Smooth muscle cell of the brain vasculature (primary cell): Measurements from ENCODE around the gene PROSER1.
"Not testable (repeated sequence)": the region's sequence is repeated elsewhere in the genome, so short reads cannot be mapped to it uniquely, and the experiment has no call there.

Source experiments
- DNase-seq: peaks from one replicate; pipeline ENCODE4 v3.0.0-alpha.2; 2012; ENCODE audit warnings: low read depth, low spot score

The PROSER1 gene

DNA sequence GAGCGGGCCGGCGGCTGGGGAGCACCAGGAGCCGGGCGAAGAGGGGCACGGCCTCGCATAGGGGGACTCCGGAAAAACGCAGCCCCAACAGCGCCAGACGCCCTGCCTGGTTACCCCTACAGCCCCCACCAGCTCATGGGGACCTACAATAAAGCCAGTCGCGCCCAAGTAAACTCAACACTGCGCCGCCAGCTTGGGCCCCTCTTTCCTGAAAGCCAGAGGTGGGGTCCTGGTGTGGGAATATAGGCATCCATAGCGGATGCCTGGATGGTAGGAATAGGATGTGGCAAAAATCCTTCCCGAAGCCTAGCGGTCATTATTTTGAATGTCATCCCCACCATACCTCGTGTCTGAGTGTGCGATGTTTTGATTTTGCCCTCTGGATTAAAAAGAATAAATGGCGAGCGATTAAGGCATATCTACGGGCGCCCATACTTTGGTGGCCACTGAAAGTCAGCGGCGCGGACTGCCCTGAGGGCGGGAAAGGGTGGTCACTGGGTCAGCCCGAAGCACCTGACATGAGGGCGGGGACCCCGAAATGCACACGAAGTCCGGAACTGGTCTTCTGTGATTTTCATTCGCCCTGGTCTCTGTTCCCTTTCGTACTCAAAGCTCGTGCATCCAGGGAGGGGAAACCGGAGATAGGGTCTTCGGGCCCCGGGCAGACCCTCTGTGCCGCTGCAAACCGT is at the start of gene PROSER1, which contains the start of gene NHLRC3:
Gene PROSER1 (minus strand): TSS at position 210 of the 689 bp plus-strand sequence. CDS start 847 bp downstream, outside the sequence.
Gene NHLRC3 (plus strand): TSS at position 577 of the 689 bp plus-strand sequence. CDS start 184 bp downstream, outside the sequence.
- DNase-seq: peak; percentile 74

DNA sequence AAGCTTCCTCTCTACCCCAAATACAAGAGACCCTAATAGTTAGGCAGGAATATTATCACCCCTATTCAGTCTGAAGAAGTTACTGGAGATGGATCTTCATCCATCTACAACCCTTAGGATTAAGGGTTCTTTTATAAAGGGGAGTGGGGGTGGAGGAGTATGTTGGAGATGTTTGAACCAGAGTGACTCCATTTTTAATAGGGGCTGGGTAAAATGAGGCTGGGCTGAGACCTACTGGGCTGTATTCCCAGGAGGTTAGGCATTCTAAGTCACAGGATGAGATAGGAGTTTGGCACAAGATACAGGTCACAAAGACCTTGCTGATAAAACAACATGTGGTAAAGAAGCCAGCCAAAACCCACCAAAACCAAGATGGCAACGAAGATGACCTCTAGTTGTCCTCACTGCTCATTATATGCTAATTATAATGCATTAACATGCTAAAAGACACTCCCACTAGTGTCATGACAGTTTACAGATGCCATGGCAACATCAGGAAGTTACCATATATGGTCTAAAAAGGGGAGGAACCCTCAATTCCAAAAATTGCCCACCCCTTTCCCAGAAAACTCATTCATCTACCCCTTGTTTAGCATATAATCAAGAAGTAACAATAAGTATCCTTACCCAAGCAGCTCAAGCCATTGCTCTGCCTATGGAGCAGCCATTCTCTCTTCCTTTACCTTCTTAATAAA is 48.5 kb upstream of the PROSER1 start:
- DNase-seq: not testable (repeated sequence)

- DNase-seq: no peak
Measured at GRCh38 chr13:39073983-39074382, 36.1 kb upstream of the PROSER1 start.

DNA sequence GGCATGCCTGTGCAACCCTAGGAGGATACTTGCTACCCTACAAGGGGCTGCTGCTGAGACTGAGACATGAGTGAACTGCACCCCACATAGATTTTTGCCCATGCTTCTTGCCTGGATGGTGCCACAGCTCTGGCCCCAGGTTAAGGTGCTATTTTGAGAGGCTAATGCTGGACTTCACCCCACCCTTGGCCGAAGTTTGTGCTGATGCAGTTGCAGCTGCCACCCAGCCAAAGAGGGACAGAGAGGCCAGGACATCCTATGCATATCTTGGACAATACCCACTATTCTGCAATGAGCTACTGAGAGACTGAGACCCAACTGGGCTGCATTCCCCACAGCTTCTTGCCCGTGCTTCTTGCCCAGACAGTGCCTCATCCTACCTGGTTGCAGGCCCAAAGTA is 35.0 kb upstream of the PROSER1 start:
- no peak for DNase-seq

- no peak for DNase-seq
Measured at GRCh38 chr13:39062004-39062403, 24.1 kb upstream of the PROSER1 start.

DNA sequence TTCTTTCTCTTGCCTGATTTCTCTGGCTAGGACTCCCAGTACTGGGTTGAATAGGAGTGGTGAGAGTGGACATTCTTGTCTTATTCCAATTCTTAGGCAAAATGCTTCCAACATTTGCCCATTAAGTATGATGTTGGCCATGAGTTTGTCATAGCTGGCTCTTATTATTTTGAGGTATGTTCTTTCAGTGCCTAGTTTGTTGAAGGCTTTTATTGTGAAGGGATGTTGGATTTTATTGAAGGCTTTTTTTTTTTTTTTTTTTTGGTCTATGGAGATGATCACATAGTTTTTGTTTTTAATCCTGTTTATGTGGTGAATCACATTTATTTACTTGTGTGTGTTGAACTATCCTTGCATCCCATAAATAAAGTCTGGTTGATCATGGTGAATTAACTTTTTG is 20.2 kb upstream of the PROSER1 start:
- no peak for DNase-seq

- DNase-seq: no peak
Measured at GRCh38 chr13:39056018-39056417, 18.1 kb upstream of the PROSER1 start.

- no peak for DNase-seq
Measured at GRCh38 chr13:39054112-39054511, 16.2 kb upstream of the PROSER1 start.

- DNase-seq: no peak
Measured at GRCh38 chr13:39052944-39053343, 15.1 kb upstream of the PROSER1 start.

- no peak for DNase-seq
Measured at GRCh38 chr13:39051157-39051556, 13.3 kb upstream of the PROSER1 start.

GRCh38 chr13:39049274-39049673 is 11.4 kb upstream of the PROSER1 start:
- DNase-seq: no peak

- no peak for DNase-seq
Measured at GRCh38 chr13:39048806-39049205, 10.9 kb upstream of the PROSER1 start.

- no peak for DNase-seq
Measured at GRCh38 chr13:39047560-39047959, 9.7 kb upstream of the PROSER1 start.

- no peak for DNase-seq
Measured at GRCh38 chr13:39044536-39044935, 6.6 kb upstream of the PROSER1 start.

DNA sequence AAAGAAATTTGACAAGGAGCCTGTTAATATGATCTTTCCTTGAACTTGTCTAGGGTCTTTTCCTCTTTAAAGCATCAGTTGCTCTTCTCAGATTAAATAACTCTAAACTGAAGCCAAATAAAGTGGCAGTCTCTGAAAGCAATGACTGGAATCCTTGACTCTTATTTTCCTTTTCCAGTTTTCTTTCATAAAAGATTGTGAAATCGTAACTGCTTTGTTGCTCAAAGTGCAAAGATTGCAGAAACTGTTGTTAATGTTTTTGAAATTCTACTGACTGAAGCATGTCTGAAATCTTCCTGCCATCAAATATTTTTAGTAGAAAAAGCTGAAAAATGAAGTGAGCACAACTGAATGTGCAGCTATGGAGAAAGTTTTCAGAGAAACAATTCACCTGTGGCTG is 2.3 kb upstream of the PROSER1 start:
- DNase-seq: no peak

GRCh38 chr13:39039041-39039440 is 1.2 kb upstream of the PROSER1 start:
- DNase-seq: no peak

DNA sequence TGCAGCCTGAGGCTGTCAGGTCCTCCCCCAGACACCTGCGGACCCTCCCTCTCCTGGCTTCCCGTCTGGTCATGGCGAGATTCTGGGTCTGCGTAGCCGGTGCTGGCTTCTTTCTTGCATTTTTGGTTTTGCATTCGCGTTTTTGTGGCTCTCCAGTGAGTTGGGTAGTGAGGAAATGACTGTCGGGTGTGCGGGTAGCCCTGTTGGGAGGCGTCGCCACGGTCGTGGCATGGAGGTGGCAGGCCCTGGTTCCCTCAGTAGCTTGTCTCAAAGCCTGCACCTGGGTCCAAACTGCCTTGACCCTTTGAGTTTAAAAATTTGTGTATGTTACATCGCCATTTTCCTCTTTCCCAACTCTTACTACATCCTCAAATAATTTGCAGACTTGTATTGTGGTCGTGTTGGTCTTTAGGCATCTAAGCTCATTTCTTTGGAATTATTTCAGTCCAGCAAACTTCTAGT is 711 bp upstream of the PROSER1 start:
- DNase-seq: no peak

- no peak for DNase-seq
Measured at GRCh38 chr13:39037410-39037879, 444 bp downstream of the PROSER1 start.

- no peak for DNase-seq
Measured at GRCh38 chr13:39036212-39036611, 1.7 kb downstream of the PROSER1 start.

DNA sequence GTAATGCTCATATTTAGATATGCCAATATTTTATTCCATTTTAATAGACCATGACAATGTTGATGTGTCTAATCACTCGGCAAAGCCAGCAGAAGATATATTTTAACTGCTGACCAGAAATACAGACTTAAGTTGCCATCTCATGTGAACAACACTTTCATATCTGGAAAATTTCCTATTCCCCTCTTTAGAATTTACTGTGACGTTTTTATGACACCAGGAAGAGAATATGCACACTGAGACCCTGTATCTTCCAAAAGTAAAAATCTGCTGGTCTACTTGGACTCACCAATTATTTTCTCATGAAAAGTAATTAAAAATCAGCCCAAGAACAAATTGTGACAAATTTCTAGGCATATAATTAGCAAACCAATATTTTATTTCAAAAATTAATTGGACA is 2.1 kb downstream of the PROSER1 start:
- no peak for DNase-seq

DNA sequence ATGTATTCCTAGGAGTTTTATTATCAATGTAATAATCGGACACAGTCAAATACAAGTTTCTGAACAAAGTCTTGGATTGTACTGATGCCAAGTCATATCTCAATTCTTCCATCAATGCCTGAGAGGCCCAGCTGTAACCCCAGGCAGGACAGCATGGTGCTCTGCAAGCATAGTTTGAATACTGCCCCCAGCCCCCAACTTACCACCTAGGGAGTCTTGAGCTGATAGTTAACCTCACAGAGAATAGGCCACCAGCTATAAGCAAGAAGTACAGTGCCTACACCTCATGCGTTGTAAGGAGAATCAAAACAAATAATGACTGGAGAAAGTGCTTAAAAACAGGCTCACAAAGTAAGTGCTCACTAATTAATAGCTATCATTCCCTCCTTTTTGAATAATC is 2.7 kb downstream of the PROSER1 start:
- DNase-seq: no peak

GRCh38 chr13:39034085-39034484 is 3.8 kb downstream of the PROSER1 start:
- no peak for DNase-seq

DNA sequence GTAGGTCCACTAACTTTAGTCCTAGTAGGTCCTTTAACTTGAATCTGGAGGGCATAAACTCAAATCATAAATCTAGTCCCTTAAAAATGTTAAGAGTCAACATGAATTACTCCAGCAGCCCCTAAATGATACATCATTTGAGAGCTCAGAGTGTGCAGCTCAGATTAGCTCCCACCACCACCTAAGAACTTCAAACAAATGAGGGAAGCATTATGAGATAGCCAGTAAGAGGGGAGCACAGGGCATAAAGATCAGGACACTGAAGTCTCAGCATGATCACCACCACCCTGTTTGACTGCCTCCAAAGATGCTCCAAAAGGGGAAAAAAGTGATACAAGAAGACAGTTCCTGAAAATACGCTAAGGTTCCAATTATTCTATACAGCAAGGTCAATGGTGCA is 5.7 kb downstream of the PROSER1 start:
- DNase-seq: no peak
